GM15510 (cell line): Measurements from ENCODE around the gene LGALS1.

Experiments
- POLR2A ChIP-seq: IDR thresholded peaks from 3 replicates; pipeline ENCODE4 v1.6.1; 2011; ENCODE audit warnings: borderline replicate concordance; ENCODE audit not compliant: insufficient read length; ENCODE audit errors: extremely low read depth

Gene LGALS1

GRCh38 chr22:37674951-37675929 lies at the start of gene LGALS1:
LGALS1 (plus strand) TSS chr22:37675636; CDS start chr22:37675703, 67 bp downstream.
- TF ChIP-seq POLR2A: peak; percentile 72

- no peak for TF ChIP-seq POLR2A
Measured at GRCh38 chr22:37625737-37626136, 49.7 kb upstream of the LGALS1 start.

- TF ChIP-seq POLR2A: no peak
Measured at GRCh38 chr22:37626144-37626543, 49.3 kb upstream of the LGALS1 start.

GRCh38 chr22:37626556-37627075 lies 48.8 kb upstream of the LGALS1 start:
- no peak for TF ChIP-seq POLR2A

GRCh38 chr22:37627121-37627520 lies 48.3 kb upstream of the LGALS1 start:
- no peak for TF ChIP-seq POLR2A

GRCh38 chr22:37627545-37627944 lies 47.9 kb upstream of the LGALS1 start:
- no peak for TF ChIP-seq POLR2A

- TF ChIP-seq POLR2A: no peak
Measured at GRCh38 chr22:37628830-37629229, 46.6 kb upstream of the LGALS1 start.

GRCh38 chr22:37629928-37630327 lies 45.5 kb upstream of the LGALS1 start:
- no peak for TF ChIP-seq POLR2A

- TF ChIP-seq POLR2A: no peak
Measured at GRCh38 chr22:37630839-37631435, 44.5 kb upstream of the LGALS1 start.

GRCh38 chr22:37631448-37632173 lies 43.8 kb upstream of the LGALS1 start:
- no peak for TF ChIP-seq POLR2A

GRCh38 chr22:37632174-37633088 lies 43.0 kb upstream of the LGALS1 start:
- TF ChIP-seq POLR2A: no peak

GRCh38 chr22:37633089-37633624 lies 42.3 kb upstream of the LGALS1 start:
- no peak for TF ChIP-seq POLR2A

- TF ChIP-seq POLR2A: no peak
Measured at GRCh38 chr22:37633625-37634416, 41.6 kb upstream of the LGALS1 start.
